ENCODE data around the gene CALHM6. TPM values are rescaled to one million over a fixed set of nuclear protein-coding genes. Genes with fewer than 3 reads are reported as not detected.
A peak's percentile ranks its signal among the peaks of the same experiment; 100 is the strongest.

The CALHM6 gene
- total RNA-seq, 1 donor from 2014 or later: 9.1 TPM

DNA sequence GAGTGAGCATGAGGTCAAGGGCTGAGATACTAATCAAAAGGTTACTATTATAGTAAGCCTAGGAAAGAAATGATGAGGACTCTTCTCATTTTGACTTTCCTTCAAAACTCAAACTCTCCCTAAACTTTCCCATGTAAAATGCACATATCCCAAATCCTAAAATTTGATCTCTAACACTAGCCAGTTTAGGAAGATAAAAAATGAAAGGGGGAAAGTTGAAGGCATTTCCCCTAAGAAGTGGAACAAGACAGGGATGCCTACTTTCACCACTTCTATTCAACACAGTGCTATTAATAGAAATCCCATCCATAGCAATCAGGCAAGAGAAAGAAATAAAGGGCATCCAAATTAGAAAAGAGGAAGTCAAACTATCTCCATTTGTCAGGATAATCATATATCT lies 47.4 kb downstream of the CALHM6 start:
- Histone ChIP-seq H3K4me3 (no peak overlapping the region), H3K4me1 (peaks cover 10% of the 10 kb centered on the region), H3K9me3 (no peaks in the 10 kb centered on the region), H3K27ac (no peak overlapping the region), H3K36me3 (no peaks in the 10 kb centered on the region), H3K27me3 (ENCODE audit: low read depth) (no peaks in the 10 kb centered on the region)
- TF ChIP-seq, protein P1, sequence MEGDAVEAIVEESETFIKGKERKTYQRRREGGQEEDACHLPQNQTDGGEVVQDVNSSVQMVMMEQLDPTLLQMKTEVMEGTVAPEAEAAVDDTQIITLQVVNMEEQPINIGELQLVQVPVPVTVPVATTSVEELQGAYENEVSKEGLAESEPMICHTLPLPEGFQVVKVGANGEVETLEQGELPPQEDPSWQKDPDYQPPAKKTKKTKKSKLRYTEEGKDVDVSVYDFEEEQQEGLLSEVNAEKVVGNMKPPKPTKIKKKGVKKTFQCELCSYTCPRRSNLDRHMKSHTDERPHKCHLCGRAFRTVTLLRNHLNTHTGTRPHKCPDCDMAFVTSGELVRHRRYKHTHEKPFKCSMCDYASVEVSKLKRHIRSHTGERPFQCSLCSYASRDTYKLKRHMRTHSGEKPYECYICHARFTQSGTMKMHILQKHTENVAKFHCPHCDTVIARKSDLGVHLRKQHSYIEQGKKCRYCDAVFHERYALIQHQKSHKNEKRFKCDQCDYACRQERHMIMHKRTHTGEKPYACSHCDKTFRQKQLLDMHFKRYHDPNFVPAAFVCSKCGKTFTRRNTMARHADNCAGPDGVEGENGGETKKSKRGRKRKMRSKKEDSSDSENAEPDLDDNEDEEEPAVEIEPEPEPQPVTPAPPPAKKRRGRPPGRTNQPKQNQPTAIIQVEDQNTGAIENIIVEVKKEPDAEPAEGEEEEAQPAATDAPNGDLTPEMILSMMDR (IDR thresholded peaks at IDR 0.05): no peak
- ATAC-seq: no peak
- no peak for DNase-seq
- intact Hi-C loops (cut with DNase I): no loop called here

DNA sequence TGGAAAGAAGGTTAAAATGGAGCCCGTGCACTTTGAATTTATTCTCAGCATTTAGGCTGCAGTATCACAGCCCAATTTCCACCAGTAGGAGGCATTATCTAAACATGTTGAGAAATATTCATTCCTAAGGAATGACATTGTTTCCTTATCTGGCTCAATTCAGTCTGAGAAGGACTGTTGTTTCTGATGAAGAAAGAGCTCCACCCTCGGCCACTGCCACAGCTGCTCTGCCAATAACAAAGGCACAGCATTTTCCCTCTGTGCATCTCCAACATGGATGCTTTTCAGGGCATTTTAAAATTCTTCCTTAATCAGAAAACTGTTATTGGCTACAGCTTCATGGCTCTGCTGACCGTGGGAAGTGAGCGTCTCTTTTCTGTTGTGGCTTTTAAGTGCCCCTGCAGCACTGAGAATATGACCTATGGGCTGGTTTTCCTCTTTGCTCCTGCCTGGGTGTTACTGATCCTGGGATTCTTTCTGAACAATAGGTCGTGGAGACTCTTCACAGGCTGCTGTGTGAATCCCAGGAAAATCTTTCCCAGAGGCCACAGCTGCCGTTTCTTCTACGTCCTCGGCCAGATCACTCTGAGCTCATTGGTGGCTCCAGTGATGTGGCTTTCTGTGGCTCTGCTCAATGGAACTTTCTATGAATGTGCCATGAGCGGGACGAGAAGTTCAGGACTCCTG lies 50.4 kb downstream of the CALHM6 start, which contains the start of gene CALHM5:
Gene CALHM5, plus strand, starts transcription at position 216 of the 687 bp plus-strand sequence. Its CDS starts 58 bp downstream, at position 274.
- Histone ChIP-seq H3K27me3 (ENCODE audit: low read depth) (no peaks in the 10 kb centered on the region), H3K36me3 (peaks cover 6% of the 10 kb centered on the region), H3K4me1 (peaks cover 16% of the 10 kb centered on the region), H3K9me3 (no peaks in the 10 kb centered on the region), H3K27ac (peak within 1 kb of the TSS; percentile 77), H3K4me3 (peak within 1 kb of the TSS; percentile 45)
- peak; percentile 76 to 86 for ATAC-seq
- no peak for DNase-seq
- intact Hi-C loops (cut with DNase I): no loop called here
- TF ChIP-seq, protein P1 (IDR thresholded peaks at IDR 0.05): peak; percentile 65

DNA sequence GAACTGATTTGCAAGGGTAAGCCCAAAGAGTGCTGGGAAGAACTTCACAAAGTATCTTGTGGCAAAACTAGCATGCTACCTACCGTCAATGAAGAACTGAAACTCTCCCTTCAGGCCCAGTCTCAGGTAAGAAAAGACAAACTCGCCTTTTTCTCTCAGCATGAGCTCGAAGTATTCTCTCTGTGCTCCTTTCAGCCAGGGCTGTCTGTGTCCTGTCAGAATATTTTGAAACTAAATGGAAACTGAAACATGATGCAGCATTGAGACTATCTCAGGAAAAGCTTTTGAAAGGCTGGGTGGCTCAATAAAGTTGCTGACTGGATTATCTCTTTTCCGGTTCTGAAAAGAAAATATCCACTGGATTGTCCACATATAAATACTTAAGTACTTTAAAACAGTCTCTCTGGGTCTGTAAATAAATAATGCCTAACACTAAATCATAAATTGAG lies 51.0 kb downstream of the CALHM6 start:
- DNase-seq (no peak), ATAC-seq (no peak)
- H3K4me3 ChIP-seq: peak overlapping the region; percentile 45
- peaks cover 16% of the 10 kb centered on the region for H3K4me1 ChIP-seq
- no peaks in the 10 kb centered on the region for H3K27me3 ChIP-seq (ENCODE audit: low read depth)
- H3K27ac ChIP-seq: peak overlapping the region; percentile 77
- TF ChIP-seq, protein P1 (IDR thresholded peaks at IDR 0.05): no peak
- intact Hi-C loops (cut with DNase I): no loop called here
- peaks cover 6% of the 10 kb centered on the region for H3K36me3 ChIP-seq
- no peaks in the 10 kb centered on the region for H3K9me3 ChIP-seq

DNA sequence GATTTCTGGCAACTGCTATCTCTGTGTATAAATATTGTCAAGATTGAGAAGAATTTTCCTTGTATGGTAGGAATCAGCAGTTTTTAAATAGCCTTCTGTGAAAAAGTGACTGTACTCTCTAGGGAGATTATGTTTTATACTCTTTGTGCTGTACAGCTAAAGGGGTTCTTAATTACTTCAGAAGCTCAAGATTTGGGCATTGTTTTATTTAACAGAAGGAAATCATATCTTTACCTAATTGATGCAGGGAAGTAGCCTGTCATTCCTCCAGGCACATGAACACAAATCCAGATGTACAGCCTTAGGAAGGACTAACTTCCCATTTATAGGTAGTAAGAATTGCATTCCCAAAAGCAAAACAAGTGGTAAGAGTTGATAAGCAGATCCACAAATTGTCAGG lies 51.6 kb downstream of the CALHM6 start:
- Histone ChIP-seq H3K4me3 (peak overlapping the region; percentile 45), H3K9me3 (no peaks in the 10 kb centered on the region), H3K27ac (peak overlapping the region; percentile 77), H3K27me3 (ENCODE audit: low read depth) (no peaks in the 10 kb centered on the region), H3K36me3 (peaks cover 6% of the 10 kb centered on the region), H3K4me1 (peaks cover 16% of the 10 kb centered on the region)
- no peak for ATAC-seq
- DNase-seq: no peak
- TF ChIP-seq, protein P1 (IDR thresholded peaks at IDR 0.05): no peak
- intact Hi-C loops (cut with DNase I): no loop called here

Other genes with a start within 250 kb of the CALHM6 start
- 12.8 TPM for gene TSPYL4, start 207.3 kb upstream of the CALHM6 start, total RNA-seq
- 72.7 TPM for gene TSPYL1, start 181.4 kb upstream of the CALHM6 start, total RNA-seq
- gene DSE, start 90.4 kb upstream of the CALHM6 start, total RNA-seq: 59.7 TPM
- 1.9 TPM for gene CALHM5, start 50.3 kb downstream of the CALHM6 start, total RNA-seq
- gene TRAPPC3L, start 84.3 kb downstream of the CALHM6 start, total RNA-seq: not detected
- gene CALHM4, start 92.4 kb downstream of the CALHM6 start, total RNA-seq: not detected
- gene RWDD1, start 110.1 kb downstream of the CALHM6 start, total RNA-seq: 35.9 TPM
- 5.6 TPM for gene RSPH4A, start 155.1 kb downstream of the CALHM6 start, total RNA-seq
- 8.7 TPM for gene ZUP1, start 207.4 kb downstream of the CALHM6 start, total RNA-seq
- gene KPNA5, start 219.8 kb downstream of the CALHM6 start, total RNA-seq: 17.4 TPM